Endothelial cell of hepatic sinusoid (primary cell): ENCODE data around the gene DNM2.
"Not testable (repeated sequence)": the region's sequence is repeated elsewhere in the genome, so short reads cannot be mapped to it uniquely, and the experiment has no call there.

ENCODE experiments used
- in situ Hi-C: cut with HindIII; loops from 2 replicates; pipeline ENCODE4 v1.10.0; 2017; ENCODE audit warnings: low sequenced_read_pairs

Gene DNM2

GRCh38 chr19:10751109-10751953 is 33.5 kb downstream of the DNM2 start:
- in situ Hi-C loops, result no loop called here

GRCh38 chr19:10752237-10752912 is 34.5 kb downstream of the DNM2 start:
- in situ Hi-C loops, result no loop called here

GRCh38 chr19:10752913-10753704 is 35.2 kb downstream of the DNM2 start:
- in situ Hi-C loops, result no loop called here

GRCh38 chr19:10756371-10756770 is 38.5 kb downstream of the DNM2 start:
- in situ Hi-C loops, result no loop called here

- in situ Hi-C loops, result no loop called here
Measured at GRCh38 chr19:10756791-10757190, 38.9 kb downstream of the DNM2 start.

- in situ Hi-C loops, result not testable (repeated sequence)
Measured at GRCh38 chr19:10758050-10758449, 40.2 kb downstream of the DNM2 start.

GRCh38 chr19:10758978-10759377 is 41.1 kb downstream of the DNM2 start:
- in situ Hi-C loops, result no loop called here

- in situ Hi-C loops, result no loop called here
Measured at GRCh38 chr19:10760273-10760944, 42.5 kb downstream of the DNM2 start.

- in situ Hi-C loops, result no loop called here
Measured at GRCh38 chr19:10761443-10762250, 43.8 kb downstream of the DNM2 start.

GRCh38 chr19:10762656-10763055 is 44.8 kb downstream of the DNM2 start:
- in situ Hi-C loops, result no loop called here

- in situ Hi-C loops, result no loop called here
Measured at GRCh38 chr19:10763411-10763810, 45.5 kb downstream of the DNM2 start.

GRCh38 chr19:10763828-10764339 is 46.0 kb downstream of the DNM2 start:
- in situ Hi-C loops, result no loop called here

GRCh38 chr19:10764340-10764894 is 46.5 kb downstream of the DNM2 start:
- in situ Hi-C loops, result no loop called here

- in situ Hi-C loops, result no loop called here
Measured at GRCh38 chr19:10766049-10766623, 48.3 kb downstream of the DNM2 start.

- in situ Hi-C loops, result no loop called here
Measured at GRCh38 chr19:10766671-10767201, 48.9 kb downstream of the DNM2 start.

GRCh38 chr19:10767726-10768125 is 49.8 kb downstream of the DNM2 start:
- in situ Hi-C loops, result no loop called here

- in situ Hi-C loops, result no loop called here
Measured at GRCh38 chr19:10768369-10768768, 50.5 kb downstream of the DNM2 start.

GRCh38 chr19:10768936-10769335 is 51.1 kb downstream of the DNM2 start:
- in situ Hi-C loops, result no loop called here
